K562 (cell line): ENCODE results near the gene CAPN3. TPM values are rescaled to one million over a fixed set of nuclear protein-coding genes. Genes with fewer than 3 reads are reported as not detected.

Experiments
- GABPB2 ChIP-seq: fragments of 250-450 bp; sonication (Bioruptor Pico); conservative IDR thresholded peaks from 2 replicates; pipeline ENCODE4 v1.5.1; 2021; ENCODE audit warnings: mild to moderate bottlenecking
- SPI1 ChIP-seq: IDR thresholded peaks from 2 replicates; pipeline ENCODE4 v1.6.1; 2011; ENCODE audit warnings: low read depth, low read length, control low read depth, borderline replicate concordance
- polyA plus RNA-seq, 8 experiments: library from polyadenylated mRNA; depleted of rRNA in 4 of 8; stranded (reverse) in 5 of 8; unstranded in 3 of 8; fragments of >200 nt; fragmentation: Nextera tagmentation in 2 of 8; fragmentation: Illumina TruSeq in 1 of 8; extraction: Ambion mirVana in 2 of 8; extraction: Trizol in 1 of 8; gene quantifications; 2 replicates each; pipeline versions ENCODE4 v1.2.1 to v1.2.3, GENCODE V29; 2011 to 2014; ENCODE audit warnings: inconsistent platforms in 1 of 8, missing spikeins in 1 of 8
- total RNA-seq, 7 experiments: library from RNA; depleted of rRNA in 6 of 7; stranded (reverse); fragments of >200 nt in 6 of 7; fragmentation: Illumina TruSeq in 2 of 7; extraction: Trizol in 2 of 7; gene quantifications; 2 replicates each; pipeline versions ENCODE4 v1.2.1 to v1.2.3, GENCODE V29; 2011 to 2021; ENCODE audit warnings: low replicate concordance in 1 of 7
- TF ChIP-seq, protein P1 (sequence below): fragments of 200-600 bp; sonication (generic); IDR thresholded peaks from one replicate; pipeline ENCODE4 v1.6.1; 2012; ENCODE audit warnings: mild to moderate bottlenecking, low read depth, low read length, inconsistent platforms

The CAPN3 gene
- total and polyA plus RNA-seq, 9 of the 15 experiments (the other 6 are each of a cell fraction or from before 2014, with no cell fraction given), result 0.03 to 0.34 (median 0.20) TPM; not detected in 2

DNA sequence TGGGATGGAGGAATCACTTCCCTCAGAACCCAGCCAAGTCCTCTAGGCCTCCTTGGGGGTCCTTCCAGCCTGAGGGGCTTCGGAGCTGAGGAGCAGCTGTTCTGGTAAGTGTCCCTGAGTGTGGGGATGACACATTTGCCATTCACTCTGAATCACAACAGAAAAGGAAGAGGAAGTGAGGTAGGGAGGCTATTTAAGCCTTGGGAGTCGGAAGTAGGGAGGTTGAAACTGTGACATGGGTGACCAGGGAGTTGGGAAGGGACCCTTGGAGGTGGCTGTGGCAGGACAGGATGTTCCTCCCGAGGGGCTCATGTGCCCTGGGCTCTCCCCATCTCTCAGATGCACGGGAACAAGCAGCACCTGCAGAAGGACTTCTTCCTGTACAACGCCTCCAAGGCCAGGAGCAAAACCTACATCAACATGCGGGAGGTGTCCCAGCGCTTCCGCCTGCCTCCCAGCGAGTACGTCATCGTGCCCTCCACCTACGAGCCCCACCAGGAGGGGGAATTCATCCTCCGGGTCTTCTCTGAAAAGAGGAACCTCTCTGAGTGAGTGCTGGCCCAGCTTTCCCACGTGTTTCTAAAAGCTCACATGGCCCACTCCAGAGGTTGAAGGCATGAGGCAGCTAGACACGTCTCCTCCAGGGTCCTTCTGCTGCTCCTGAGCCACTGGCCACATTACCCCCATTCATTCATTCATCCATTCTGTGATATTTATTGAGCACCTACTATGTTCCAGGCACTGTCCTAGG is 43.3 kb downstream of the CAPN3 start (continued):
- TF ChIP-seq, protein P1, sequence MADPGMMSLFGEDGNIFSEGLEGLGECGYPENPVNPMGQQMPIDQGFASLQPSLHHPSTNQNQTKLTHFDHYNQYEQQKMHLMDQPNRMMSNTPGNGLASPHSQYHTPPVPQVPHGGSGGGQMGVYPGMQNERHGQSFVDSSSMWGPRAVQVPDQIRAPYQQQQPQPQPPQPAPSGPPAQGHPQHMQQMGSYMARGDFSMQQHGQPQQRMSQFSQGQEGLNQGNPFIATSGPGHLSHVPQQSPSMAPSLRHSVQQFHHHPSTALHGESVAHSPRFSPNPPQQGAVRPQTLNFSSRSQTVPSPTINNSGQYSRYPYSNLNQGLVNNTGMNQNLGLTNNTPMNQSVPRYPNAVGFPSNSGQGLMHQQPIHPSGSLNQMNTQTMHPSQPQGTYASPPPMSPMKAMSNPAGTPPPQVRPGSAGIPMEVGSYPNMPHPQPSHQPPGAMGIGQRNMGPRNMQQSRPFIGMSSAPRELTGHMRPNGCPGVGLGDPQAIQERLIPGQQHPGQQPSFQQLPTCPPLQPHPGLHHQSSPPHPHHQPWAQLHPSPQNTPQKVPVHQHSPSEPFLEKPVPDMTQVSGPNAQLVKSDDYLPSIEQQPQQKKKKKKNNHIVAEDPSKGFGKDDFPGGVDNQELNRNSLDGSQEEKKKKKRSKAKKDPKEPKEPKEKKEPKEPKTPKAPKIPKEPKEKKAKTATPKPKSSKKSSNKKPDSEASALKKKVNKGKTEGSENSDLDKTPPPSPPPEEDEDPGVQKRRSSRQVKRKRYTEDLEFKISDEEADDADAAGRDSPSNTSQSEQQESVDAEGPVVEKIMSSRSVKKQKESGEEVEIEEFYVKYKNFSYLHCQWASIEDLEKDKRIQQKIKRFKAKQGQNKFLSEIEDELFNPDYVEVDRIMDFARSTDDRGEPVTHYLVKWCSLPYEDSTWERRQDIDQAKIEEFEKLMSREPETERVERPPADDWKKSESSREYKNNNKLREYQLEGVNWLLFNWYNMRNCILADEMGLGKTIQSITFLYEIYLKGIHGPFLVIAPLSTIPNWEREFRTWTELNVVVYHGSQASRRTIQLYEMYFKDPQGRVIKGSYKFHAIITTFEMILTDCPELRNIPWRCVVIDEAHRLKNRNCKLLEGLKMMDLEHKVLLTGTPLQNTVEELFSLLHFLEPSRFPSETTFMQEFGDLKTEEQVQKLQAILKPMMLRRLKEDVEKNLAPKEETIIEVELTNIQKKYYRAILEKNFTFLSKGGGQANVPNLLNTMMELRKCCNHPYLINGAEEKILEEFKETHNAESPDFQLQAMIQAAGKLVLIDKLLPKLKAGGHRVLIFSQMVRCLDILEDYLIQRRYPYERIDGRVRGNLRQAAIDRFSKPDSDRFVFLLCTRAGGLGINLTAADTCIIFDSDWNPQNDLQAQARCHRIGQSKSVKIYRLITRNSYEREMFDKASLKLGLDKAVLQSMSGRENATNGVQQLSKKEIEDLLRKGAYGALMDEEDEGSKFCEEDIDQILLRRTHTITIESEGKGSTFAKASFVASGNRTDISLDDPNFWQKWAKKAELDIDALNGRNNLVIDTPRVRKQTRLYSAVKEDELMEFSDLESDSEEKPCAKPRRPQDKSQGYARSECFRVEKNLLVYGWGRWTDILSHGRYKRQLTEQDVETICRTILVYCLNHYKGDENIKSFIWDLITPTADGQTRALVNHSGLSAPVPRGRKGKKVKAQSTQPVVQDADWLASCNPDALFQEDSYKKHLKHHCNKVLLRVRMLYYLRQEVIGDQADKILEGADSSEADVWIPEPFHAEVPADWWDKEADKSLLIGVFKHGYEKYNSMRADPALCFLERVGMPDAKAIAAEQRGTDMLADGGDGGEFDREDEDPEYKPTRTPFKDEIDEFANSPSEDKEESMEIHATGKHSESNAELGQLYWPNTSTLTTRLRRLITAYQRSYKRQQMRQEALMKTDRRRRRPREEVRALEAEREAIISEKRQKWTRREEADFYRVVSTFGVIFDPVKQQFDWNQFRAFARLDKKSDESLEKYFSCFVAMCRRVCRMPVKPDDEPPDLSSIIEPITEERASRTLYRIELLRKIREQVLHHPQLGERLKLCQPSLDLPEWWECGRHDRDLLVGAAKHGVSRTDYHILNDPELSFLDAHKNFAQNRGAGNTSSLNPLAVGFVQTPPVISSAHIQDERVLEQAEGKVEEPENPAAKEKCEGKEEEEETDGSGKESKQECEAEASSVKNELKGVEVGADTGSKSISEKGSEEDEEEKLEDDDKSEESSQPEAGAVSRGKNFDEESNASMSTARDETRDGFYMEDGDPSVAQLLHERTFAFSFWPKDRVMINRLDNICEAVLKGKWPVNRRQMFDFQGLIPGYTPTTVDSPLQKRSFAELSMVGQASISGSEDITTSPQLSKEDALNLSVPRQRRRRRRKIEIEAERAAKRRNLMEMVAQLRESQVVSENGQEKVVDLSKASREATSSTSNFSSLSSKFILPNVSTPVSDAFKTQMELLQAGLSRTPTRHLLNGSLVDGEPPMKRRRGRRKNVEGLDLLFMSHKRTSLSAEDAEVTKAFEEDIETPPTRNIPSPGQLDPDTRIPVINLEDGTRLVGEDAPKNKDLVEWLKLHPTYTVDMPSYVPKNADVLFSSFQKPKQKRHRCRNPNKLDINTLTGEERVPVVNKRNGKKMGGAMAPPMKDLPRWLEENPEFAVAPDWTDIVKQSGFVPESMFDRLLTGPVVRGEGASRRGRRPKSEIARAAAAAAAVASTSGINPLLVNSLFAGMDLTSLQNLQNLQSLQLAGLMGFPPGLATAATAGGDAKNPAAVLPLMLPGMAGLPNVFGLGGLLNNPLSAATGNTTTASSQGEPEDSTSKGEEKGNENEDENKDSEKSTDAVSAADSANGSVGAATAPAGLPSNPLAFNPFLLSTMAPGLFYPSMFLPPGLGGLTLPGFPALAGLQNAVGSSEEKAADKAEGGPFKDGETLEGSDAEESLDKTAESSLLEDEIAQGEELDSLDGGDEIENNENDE, result no peak
- TF ChIP-seq GABPB2 (no peak), SPI1 (0 out of 2 replicates have a peak, but pooled peaks have one; percentile 14)
